SU-DHL-6 (cell line): ENCODE measurements around the gene POLG2.

Source experiments
- CTCF ChIP-seq: fragments of 200-600 bp; sonication (generic); IDR thresholded peaks from one replicate; pipeline ENCODE4 v1.5.1; 2017; ENCODE audit warnings: antibody characterized with exemption, mild to moderate bottlenecking, low read length, moderate library complexity; ENCODE audit not compliant: insufficient read depth, poor library complexity, severe bottlenecking
- EZH2phosphoT487 ChIP-seq: fragments of 200-600 bp; sonication (generic), shearing (Covaris generic); conservative IDR thresholded peaks from 2 replicates; pipeline ENCODE4 v1.6.1; 2018; ENCODE audit warnings: mild to moderate bottlenecking, antibody characterized with exemption, low read length, moderate library complexity, mixed read lengths

GRCh38 chr17:64497565-64498035 is 746 bp upstream of the POLG2 start:
- TF ChIP-seq CTCF (no peak), EZH2phosphoT487 (no peak)
